ENCODE results near the gene THAP7. TPM values are rescaled to one million over a fixed set of nuclear protein-coding genes. Genes with fewer than 3 reads are reported as not detected.

THAP7 gene
- total and polyA plus RNA-seq, 9 of the 15 experiments (the other 6 are each of a cell fraction or from before 2014, with no cell fraction given), result 7.9 to 263 (median 84.1) TPM

- TF ChIP-seq MEIS2 (IDR thresholded peaks at IDR 0.05; ENCODE audit: partially characterized antibody), result no peak
- no peak for TF ChIP-seq NCOR1 (IDR thresholded peaks at IDR 0.05)
- no peak for TF ChIP-seq RFX7 (CRISPR knock-in tag; IDR thresholded peaks at IDR 0.05)
- no peak for TF ChIP-seq KDM4B (IDR thresholded peaks at IDR 0.05; ENCODE audit: borderline replicate concordance in 2 of 2, low read depth in 1 of 2)
- TF ChIP-seq PHB (CRISPR knock-in tag; IDR thresholded peaks at IDR 0.05), result 0 out of 2 replicates have a peak, but pooled peaks have one; percentile 8
- no peak for TF ChIP-seq ID3 (CRISPR knock-in tag; IDR thresholded peaks at IDR 0.05)
- TF ChIP-seq ID3 (tag; IDR thresholded peaks at IDR 0.05), result 0 out of 2 replicates have a peak, but pooled peaks have one; percentile 1
Measured at GRCh38 chr22:20983081-20983771, 18.7 kb downstream of the THAP7 start (continued).

- WGBS (ENCODE audit: insufficient coverage, low coverage, missing lambda C conversion rate), result 2% methylated on average over 12 of the region's 12 CpGs
- Histone ChIP-seq H3K9me3 (replicated peaks; ENCODE audit: control insufficient read depth, insufficient read depth, low read depth, low read length) (peaks cover 11% of the 10 kb centered on the region), H3K36me3 (ENCODE audit: control insufficient read depth, insufficient read depth, low read length) (peaks cover 40% of the 10 kb centered on the region), H3K4me3 (peak overlapping the region; percentile 54), H3K9me1 (ENCODE audit: control insufficient read depth, insufficient read depth, low read length) (peaks cover 13% of the 10 kb centered on the region), H3K27ac (ENCODE audit: extremely low read depth, low read depth, low read length) (peak overlapping the region; percentile 86), H3K27me3 (ENCODE audit: control insufficient read depth in 2 of 2, insufficient read depth in 2 of 2, low read length in 2 of 2) (peaks cover 0 to 4% of the 10 kb centered on the region in 2 experiments; a peak in 2 of 5 replicates), H3K9ac (ENCODE audit: insufficient read depth in 1 of 2, low read depth in 2 of 2, low read length in 2 of 2) (peak overlapping the region; percentile 85 to 97), H3K4me2 (ENCODE audit: insufficient read depth, low read length) (peak overlapping the region; percentile 92), H3K79me2 (ENCODE audit: control insufficient read depth, insufficient read depth, low read length) (peaks cover 23% of the 10 kb centered on the region), H4K20me1 (replicated peaks; ENCODE audit: control insufficient read depth, insufficient read depth, low read length) (no peaks in the 10 kb centered on the region), H3K4me1 (replicated peaks in 1 of 2; ENCODE audit: control insufficient read depth in 2 of 2, insufficient read depth in 2 of 2, low read length in 2 of 2) (peaks cover 19 to 51% of the 10 kb centered on the region in 2 experiments), H2AFZ (ENCODE audit: low read depth, low read length) (peak overlapping the region; percentile 99)
- CTCF ChIA-PET (ENCODE audit: low intra/inter-chr PET ratio), result interaction anchor here (1.0 to 1.7 kb wide), 4 partner anchors 20 to 124 kb away, joined by 3 to 6 read pairs (median 4); partner anchors contain the start of genes PI4KA, SNAP29 and THAP7
- DNase-seq (ENCODE audit: extremely low read depth in 1 of 4, low spot score in 3 of 4), result peak in 1 of 4 experiments; percentile 81
- BruUV-seq (replicated peaks), result no TSS peak
- POLR2A ChIA-PET, result interaction anchor here (0.6 to 64.4 kb wide), 28 partner anchors 12 to 1537 kb away, joined by 3 to 1556 read pairs (median 4); partner anchors contain the start of genes AIFM3, CRKL, P2RX6 and SLC7A4
- ATAC-seq, result peak; percentile 49
- intact Hi-C loops (cut with micrococcal nuclease), result loop anchor here (1.0 to 5.0 kb wide), 4 partner anchors 20 to 205 kb away; partner anchors contain the start of gene THAP7
- no peak for FAIRE-seq
- in situ Hi-C loops (cut with MboI), result no loop called here
- TF ChIP-seq GABPB2 (CRISPR knock-in tag; conservative IDR thresholded peaks at IDR 0.05) (0 out of 2 replicates have a peak, but pooled peaks have one; percentile 4), POU5F1 (IDR thresholded peaks at IDR 0.05; ENCODE audit: borderline replicate concordance, low read depth, low read length, partially characterized antibody) (peak; percentile 12), MXD1 (CRISPR knock-in tag; IDR thresholded peaks at IDR 0.05; ENCODE audit: borderline replicate concordance, poor library complexity, severe bottlenecking) (peak; percentile 3), KAT2B (IDR thresholded peaks at IDR 0.05; ENCODE audit: low read depth, low read length) (peak; percentile 30), ZBTB1 (CRISPR knock-in tag; IDR thresholded peaks at IDR 0.05; ENCODE audit: borderline replicate concordance, low read depth) (no peak), NR4A1 (CRISPR knock-in tag; IDR thresholded peaks at IDR 0.05) (peak; percentile 33; the same call in 1 of the 2 replicates), NR4A1 (tag; IDR thresholded peaks at IDR 0.05) (no peak), THRB (CRISPR knock-in tag; conservative IDR thresholded peaks at IDR 0.05) (peak; percentile 93; the same call in 1 of the 2 replicates), ZFP1 (CRISPR knock-in tag; IDR thresholded peaks at IDR 0.05) (0 out of 2 replicates have a peak, but pooled peaks have one; percentile 40), TAF15 (IDR thresholded peaks at IDR 0.05; ENCODE audit: low read depth, low read length) (0 out of 2 replicates have a peak, but pooled peaks have one; percentile 22), ZNF311 (CRISPR knock-in tag; IDR thresholded peaks at IDR 0.05) (peak; percentile 16; the same call in 1 of the 2 replicates)
Measured at GRCh38 chr22:20982563-20982882, 19.4 kb downstream of the THAP7 start.
